HL-60/S4 treated with phorbol 12-myristate 13-acetate at 8.2 ng/mL for 4 days and 3 days (cell line): Measurements from ENCODE around the gene CARD19.
"Not testable (repeated sequence)": the region's sequence is repeated elsewhere in the genome, so short reads cannot be mapped to it uniquely, and the experiment has no call there.

ENCODE experiments used
- in situ Hi-C: fragments of 300-500 bp; cut with MboI; formaldehyde crosslinking; loops from 2 replicates; pipeline ENCODE4 v1.15.0; 2022; ENCODE audit warnings: low sequenced_read_pairs

The CARD19 gene

DNA sequence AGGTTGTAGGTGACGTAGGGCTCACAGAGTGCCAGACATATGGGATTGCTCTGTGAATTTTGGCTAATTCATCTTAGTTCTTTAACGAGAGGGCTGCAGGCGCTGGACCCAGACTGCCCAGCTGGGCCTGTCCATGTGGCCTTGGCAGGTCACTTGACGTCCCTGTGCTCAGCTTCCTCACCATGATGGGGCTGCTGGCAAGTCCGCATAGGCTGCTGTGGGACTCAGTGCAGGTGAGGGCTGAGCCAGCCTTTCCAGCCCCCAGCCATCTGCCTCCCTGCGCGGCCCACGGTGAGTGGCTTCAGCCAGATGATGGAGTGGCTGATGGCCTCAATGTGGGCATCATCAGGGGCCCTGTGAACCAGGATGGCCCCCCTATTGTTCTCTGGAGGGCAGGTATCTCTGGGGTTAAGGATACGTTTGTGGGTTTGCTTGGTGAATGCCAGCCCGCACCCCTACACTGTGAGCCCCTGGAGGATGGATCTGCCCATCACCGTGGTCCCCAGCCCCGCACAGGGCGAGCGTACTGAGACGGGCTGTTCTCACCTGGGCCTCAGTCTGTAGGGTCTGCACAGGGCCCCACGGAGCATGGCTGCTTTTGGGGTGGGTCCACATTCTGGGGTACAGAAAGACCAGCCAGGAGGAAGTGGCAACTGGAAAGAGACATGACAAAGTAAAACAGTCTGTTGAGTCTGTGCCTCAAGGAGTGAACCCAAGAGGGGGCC lies 3.7 kb downstream of the CARD19 start:
- in situ Hi-C loops, result no loop called here

DNA sequence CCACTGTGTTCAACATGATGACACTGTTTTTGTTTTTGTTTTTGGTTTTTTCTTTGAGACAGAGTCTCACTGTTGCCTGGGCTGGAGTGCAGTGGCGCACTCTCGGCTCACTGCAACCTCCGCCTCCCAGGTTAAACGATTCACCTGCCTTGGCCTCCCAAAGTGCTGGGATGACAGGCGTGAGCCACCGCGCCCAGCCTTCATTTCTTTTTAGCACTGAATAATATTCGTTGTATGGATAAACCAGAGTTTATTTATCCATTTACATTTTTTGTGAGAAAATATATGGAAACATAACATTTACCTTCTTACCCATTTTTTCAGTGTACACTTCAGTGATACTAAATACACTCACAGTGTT lies 4.2 kb downstream of the CARD19 start:
- in situ Hi-C loops, result no loop called here

DNA sequence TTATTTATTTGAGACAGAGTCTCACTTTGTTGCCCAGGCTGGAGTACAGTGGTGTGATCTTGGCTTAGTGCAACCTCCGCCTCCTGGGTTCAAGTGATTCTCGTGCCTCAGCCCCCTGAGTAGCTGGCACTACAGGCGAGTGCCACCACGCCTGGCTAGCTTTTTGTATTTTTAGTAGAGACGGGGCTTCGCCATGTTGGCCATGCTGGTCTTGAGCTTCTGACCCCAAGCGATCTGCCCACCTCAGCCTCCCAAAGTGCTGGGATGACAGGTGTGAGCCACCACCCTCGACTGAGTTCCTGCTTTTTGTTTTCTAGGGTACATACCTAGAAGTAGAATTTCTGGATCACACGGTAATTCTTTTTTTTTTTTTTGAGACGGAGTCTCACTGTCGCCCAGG lies 5.1 kb downstream of the CARD19 start:
- in situ Hi-C loops, result not testable (repeated sequence)

DNA sequence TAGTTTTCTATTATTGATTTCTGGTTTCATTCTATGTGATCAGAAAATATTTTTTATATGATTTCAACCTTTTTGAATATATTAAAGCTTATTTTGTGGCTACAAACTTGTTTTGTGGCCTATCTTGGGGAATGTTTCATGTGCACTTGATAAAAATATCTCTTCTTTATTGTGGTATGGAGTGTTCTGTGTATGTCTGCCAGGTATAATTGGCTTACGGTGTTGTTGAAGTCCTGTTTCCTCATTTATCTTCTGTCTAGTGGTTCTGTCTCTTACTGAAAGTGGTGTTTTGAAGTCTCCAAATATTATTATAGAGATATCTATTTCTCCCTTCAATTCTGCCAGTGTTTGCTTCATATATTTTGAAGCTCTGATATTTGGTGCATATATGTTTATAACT lies 9.6 kb downstream of the CARD19 start:
- in situ Hi-C loops, result no loop called here

GRCh38 chr9:93107151-93107824 lies 11.3 kb downstream of the CARD19 start:
- in situ Hi-C loops, result no loop called here

DNA sequence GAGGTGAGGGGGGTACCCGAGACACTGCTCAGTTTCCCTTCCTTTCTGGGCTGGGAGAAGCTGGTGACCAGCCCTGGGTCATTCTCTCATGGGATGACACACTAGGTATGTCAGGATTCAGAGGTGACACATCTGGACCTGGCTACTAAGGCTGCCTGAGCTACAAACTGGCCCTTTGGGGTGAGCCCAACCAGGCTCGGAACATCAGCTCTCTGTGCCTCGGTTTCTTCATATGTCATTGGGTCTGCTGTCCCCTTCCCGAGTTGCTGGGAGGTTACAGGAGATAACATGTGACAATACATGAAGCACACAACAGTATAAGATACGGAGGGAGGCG lies 11.8 kb downstream of the CARD19 start:
- in situ Hi-C loops, result no loop called here

DNA sequence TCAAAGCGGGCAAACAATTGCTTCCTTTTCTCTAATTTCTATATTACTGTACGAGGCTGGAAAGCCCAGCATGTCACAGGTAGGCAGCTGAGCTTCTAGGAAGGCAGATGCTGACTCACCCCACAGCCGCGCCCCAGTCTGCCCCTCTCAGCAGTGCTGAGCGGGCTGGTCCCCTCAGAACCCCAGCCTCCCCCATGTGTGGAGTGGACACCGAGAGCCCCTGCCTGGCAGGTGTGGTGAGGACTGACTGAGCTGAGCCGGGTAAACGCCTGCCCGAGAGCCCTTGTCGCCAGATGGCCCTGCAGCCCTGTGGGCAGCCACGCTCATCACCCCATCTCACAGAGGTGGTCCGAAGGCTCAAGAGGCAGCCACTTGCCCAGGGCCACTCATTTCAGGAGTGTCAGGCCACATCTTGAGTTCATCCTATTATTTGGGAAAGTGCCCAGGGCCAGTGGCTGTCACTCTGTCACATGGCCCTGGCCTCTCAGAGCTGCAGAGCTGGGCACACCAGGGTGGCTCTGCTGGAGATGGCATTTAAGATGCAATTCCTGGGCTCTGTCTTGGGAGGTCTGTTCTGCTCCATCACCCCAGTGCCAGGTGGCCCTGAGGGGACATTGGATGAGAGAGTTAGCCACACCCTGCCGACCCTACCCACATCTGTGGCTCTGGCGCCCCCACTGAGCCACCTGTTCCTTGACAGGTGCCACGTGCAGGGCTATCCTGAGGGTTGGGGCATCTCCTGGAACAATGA lies 12.4 kb downstream of the CARD19 start:
- in situ Hi-C loops, result no loop called here

- in situ Hi-C loops, result no loop called here
Observed at GRCh38 chr9:93110311-93110855, 14.4 kb downstream of the CARD19 start.

DNA sequence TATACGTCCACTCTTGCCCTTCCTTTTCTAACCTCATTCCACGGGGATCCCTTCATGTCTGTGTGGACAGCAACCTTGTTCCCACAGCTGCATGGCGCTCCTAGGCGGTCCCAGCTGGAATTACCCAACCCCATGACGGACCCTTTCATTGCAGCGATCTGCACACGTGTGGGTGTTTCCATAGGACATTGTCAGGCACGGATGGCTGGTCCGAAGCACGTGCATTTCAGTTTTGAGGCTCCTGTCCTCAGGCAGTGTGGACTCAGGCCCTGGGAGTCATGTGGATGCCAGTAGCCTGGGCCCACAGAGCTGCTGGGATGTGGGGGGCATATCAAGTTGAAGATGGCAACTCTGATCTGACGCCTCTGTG lies 15.0 kb downstream of the CARD19 start:
- in situ Hi-C loops, result no loop called here

DNA sequence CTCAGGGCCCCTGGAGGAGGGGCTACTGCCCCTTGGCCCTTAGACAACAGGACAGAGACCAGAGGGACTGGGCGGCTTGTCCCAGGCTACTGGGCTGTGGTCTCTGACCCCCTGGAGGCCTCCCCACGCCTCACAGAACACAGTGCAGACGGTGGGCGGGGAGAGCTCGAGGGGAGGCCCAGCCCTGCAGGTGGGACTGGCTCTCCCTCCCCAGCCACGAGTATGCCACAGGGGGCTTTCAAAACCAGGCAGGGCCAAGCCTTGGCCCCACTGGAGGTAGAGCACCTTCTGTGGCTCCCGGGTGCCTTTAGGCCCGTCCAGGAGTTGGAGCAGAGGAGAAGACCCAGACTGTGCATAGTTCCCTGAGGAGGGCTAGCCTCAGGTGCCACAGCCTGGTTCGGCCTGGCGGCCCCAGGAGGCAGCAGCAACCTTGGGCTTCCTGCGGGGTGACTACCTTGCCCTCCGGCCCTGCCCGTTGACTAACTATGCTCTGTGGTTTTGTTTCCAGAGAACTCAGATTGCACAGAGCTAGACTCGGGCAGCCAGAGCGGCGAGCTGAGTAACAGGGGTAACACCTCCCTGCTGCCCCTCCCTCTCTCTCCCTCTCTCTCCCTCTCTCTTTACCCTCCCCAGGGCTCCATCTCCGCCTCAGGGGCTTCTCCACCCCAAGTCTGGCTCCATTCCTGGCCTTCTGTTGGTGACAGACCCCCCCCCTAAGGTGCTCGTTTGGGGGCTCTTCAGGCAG lies 15.5 kb downstream of the CARD19 start:
- in situ Hi-C loops, result no loop called here

DNA sequence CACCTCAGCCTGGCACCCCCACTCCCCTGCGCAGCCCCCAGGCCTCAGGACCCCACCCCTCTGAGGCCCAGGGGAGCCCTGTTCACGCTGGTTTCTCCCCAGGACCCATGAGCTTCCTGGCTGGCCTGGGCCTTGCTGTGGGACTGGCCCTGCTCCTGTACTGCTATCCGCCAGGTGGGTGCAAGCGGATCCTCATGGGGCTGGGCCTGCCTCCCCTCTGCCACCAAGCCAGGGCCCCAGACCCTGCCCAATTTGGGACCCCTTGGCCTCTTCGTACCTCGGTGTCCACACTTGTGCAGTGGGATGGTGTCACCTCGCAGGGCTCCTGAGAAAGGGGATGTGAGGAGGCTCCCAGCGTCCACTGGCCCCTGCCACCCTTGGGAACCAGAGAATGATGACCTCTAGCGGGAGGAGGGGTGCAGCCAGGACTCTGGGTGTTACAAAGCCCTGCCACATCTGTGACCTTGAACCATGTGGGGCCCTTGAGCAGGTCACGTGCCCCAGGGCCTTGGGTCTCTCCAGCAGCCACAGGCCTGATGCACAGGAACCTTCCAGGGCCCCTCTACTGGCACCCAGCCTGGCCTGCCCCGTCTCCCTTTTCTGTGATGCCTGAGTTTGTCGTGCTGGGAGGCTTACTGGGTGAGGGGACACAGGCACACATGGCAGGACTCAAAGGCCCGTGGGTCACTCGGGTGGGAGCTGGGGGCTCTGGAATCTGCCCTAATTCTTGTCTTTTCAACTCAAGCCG lies 16.3 kb downstream of the CARD19 start:
- in situ Hi-C loops, result no loop called here

- in situ Hi-C loops, result no loop called here
Observed at GRCh38 chr9:93112864-93113389, 16.9 kb downstream of the CARD19 start.

DNA sequence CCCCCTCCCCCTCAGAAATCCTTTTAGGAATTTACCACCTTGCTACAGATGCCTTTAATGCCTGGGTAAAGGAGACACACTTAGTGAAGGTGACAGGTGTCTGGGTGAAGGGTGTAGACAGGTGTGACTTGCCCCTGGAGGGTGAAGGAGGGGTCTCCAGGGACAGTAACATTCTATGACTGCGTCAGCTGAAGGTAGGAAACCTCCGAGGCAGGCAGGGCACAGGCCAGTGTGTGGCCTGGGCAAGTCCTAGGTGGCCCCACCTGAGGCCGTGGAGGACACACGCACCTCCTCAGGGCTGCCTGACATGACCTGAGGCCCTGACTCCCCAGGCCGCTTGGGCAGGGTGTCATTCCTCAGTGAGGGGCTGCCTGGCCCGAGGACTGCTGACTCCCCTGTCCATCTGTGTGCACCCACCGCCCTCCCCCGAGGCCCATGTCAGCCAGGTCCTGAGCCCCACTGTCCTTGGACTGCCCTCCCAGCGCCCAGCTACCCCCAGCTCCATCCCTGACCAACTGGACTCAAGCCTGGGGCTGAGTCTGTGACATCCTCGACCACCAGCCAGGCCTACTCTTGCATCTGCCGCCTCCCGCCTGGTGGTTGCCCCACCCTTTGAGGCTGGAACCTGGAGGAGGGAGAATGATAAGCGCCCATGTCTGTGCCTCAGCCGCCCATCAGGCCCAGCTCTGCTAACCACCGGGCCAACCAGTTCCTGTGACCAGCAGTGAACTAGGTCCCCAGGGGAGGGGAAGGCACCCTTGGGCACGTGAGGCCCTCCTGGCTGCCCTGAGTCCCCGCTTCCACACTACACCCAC lies 18.4 kb downstream of the CARD19 start:
- in situ Hi-C loops, result no loop called here

GRCh38 chr9:93114984-93115335 lies 18.9 kb downstream of the CARD19 start:
- in situ Hi-C loops, result no loop called here

GRCh38 chr9:93115486-93116071 lies 19.6 kb downstream of the CARD19 start:
- in situ Hi-C loops, result no loop called here

- in situ Hi-C loops, result no loop called here
Observed at GRCh38 chr9:93116072-93116961, 20.3 kb downstream of the CARD19 start.

- in situ Hi-C loops, result not testable (repeated sequence)
Observed at GRCh38 chr9:93117521-93117920, 21.5 kb downstream of the CARD19 start.
